Peyer's patch (tissue), 4 donors: ENCODE results near the gene MRPS5.

Experiments
- CTCF ChIP-seq, 6 experiments: fragments of 450-650 bp in 4 of 6; fragments of 200-600 bp in 2 of 6; sonication (generic) in 1 of 6; IDR thresholded peaks; one replicate each; pipeline ENCODE4 v1.5.1; 2017 to 2019; ENCODE audit warnings: antibody characterized with exemption in 6 of 6, mild to moderate bottlenecking in 3 of 6, moderate library complexity in 1 of 6
- POLR2A ChIP-seq, 2 donors: fragments of 450-650 bp; IDR thresholded peaks; one replicate each; pipeline ENCODE4 v1.5.1; 2017; ENCODE audit warnings: antibody characterized with exemption in 2 of 2, mild to moderate bottlenecking in 2 of 2, moderate library complexity in 2 of 2

DNA sequence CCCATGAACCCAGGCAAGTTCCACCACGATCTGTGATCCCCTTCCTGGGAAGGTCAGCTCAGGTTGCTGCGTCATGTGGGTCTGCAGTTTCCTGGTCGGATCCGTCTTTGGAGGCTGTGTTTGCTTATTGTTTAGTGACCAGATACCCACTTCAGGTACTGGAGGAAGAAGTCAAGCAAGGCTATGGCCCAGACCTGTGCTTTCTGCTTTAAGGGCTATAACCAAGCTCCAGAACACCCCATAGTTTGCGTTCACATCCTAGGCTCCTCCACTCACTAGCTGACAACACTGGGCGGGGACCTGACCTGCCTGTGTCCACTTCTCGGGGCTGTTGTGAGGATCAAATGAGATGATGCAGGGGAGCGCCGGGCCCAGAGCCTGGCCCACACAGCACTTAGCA is 52.1 kb downstream of the MRPS5 start:
- no peak for TF ChIP-seq CTCF (IDR thresholded peaks at IDR 0.05)
- TF ChIP-seq POLR2A (IDR thresholded peaks at IDR 0.05) = no peak
